AG04449 (cell line): ENCODE data around the gene TRIM45.
"Not testable (repeated sequence)": the region's sequence is repeated elsewhere in the genome, so short reads cannot be mapped to it uniquely, and the experiment has no call there.

ENCODE experiments used
- CTCF ChIA-PET: fragments of 350-600 bp; formaldehyde crosslinking; extraction: SDS; loops from one replicate; lab custom pipeline; 2021; ENCODE audit warnings: antibody characterized with exemption; lab: Yijun Ruan, JAX
- POLR2A ChIA-PET: fragments of 400-600, 350-600 bp; formaldehyde crosslinking; extraction: SDS; loops from one replicate; lab custom pipeline; 2020; ENCODE audit warnings: antibody characterized with exemption, inconsistent platforms; lab: Yijun Ruan, JAX
- DNase-seq: peaks from one replicate; pipeline ENCODE4 v3.0.0-alpha.2; 2010; ENCODE audit warnings: low read depth, low spot score
- H3K4me3 ChIP-seq: 2 replicates; pipeline ENCODE4 v1.5.1; 2011; ENCODE audit warnings: low read depth, mild to moderate bottlenecking, control low read depth, low read length
- TF ChIP-seq, protein P1 (sequence below): IDR thresholded peaks from one replicate; pipeline ENCODE4 v1.5.1; 2011; ENCODE audit warnings: mild to moderate bottlenecking, moderate library complexity, low read length, control low read depth, inconsistent platforms; ENCODE audit not compliant: insufficient read depth; ENCODE audit errors: missing control alignments

Gene TRIM45

GRCh38 chr1:117110774-117111173, 10.8 kb downstream of the TRIM45 start:
- ChIA-PET POLR2A (no interaction called here), CTCF (interaction anchor here (1.2 to 2.5 kb wide), 6 partner anchors 9 to 174 kb away, joined by 4 to 9 read pairs (median 5); no protein-coding TSS in a partner anchor)
- H3K4me3 ChIP-seq: no peak overlapping the region
- TF ChIP-seq, protein P1, sequence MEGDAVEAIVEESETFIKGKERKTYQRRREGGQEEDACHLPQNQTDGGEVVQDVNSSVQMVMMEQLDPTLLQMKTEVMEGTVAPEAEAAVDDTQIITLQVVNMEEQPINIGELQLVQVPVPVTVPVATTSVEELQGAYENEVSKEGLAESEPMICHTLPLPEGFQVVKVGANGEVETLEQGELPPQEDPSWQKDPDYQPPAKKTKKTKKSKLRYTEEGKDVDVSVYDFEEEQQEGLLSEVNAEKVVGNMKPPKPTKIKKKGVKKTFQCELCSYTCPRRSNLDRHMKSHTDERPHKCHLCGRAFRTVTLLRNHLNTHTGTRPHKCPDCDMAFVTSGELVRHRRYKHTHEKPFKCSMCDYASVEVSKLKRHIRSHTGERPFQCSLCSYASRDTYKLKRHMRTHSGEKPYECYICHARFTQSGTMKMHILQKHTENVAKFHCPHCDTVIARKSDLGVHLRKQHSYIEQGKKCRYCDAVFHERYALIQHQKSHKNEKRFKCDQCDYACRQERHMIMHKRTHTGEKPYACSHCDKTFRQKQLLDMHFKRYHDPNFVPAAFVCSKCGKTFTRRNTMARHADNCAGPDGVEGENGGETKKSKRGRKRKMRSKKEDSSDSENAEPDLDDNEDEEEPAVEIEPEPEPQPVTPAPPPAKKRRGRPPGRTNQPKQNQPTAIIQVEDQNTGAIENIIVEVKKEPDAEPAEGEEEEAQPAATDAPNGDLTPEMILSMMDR: no peak
- DNase-seq: no peak

- DNase-seq: no peak
- POLR2A ChIA-PET: no interaction called here
- CTCF ChIA-PET: interaction anchor here (0.9 to 2.5 kb wide), 5 partner anchors 13 to 39 kb away, joined by 4 to 11 read pairs (median 4); no protein-coding TSS in a partner anchor
- H3K4me3 ChIP-seq: no peak overlapping the region
- TF ChIP-seq, protein P1: no peak
Observed at GRCh38 chr1:117107364-117107763, 14.2 kb downstream of the TRIM45 start.

- TF ChIP-seq, protein P1: no peak
- DNase-seq: no peak
- POLR2A ChIA-PET: no interaction called here
- CTCF ChIA-PET: interaction anchor here (0.9 to 2.5 kb wide), 5 partner anchors 12 to 38 kb away, joined by 4 to 11 read pairs (median 4); no protein-coding TSS in a partner anchor
- H3K4me3 ChIP-seq: no peak overlapping the region
Observed at GRCh38 chr1:117106478-117106877, 15.1 kb downstream of the TRIM45 start.

DNA sequence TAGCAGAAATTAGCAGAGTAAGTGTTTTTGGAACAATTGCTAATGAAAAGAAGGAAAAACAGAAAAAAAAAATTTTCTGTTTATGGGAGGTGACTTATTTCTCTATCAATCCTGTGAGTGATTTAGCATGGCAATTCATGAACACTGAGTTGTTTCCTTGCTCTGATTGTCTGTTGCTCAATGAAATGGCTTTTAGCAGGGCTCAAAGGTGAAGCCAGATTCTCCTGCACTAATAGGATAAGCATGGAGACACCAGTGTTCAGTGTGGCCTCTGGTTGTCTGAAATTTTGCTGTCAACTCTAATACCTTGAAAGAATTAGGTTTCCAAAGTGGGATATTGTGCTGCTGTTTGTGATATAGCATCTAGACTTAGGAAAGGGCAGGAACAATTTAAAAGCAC, 15.8 kb downstream of the TRIM45 start:
- TF ChIP-seq, protein P1: no peak
- H3K4me3 ChIP-seq: no peak overlapping the region
- CTCF ChIA-PET: no interaction called here
- no peak for DNase-seq
- POLR2A ChIA-PET: no interaction called here

DNA sequence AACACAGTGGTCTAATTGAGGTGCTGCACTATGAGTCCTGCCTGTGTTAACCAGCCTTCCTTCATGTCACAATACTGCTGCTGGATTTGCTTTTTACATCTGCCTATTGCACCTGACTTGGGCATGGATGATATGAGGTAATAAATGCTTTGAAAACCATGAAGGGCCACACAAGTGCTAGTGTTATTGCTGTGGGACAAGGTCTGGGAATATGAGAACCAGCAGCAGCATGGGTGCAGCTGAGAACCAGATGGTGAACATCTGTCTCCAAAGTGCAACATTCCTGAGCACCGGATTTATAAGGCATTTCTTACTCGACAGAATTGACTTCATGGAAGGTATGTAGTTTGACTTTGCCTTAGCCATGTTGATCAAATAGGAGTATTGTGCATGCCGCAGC, 16.6 kb downstream of the TRIM45 start:
- ChIA-PET POLR2A (no interaction called here), CTCF (interaction anchor here (1.5 kb wide), 1 partner anchor 18 kb away, joined by 5 read pairs; no protein-coding TSS in a partner anchor)
- no peak overlapping the region for H3K4me3 ChIP-seq
- no peak for DNase-seq
- TF ChIP-seq, protein P1: no peak

GRCh38 chr1:117101858-117102257, 19.7 kb downstream of the TRIM45 start:
- H3K4me3 ChIP-seq, POLR2A ChIA-PET, DNase-seq: not testable (repeated sequence)
- CTCF ChIA-PET: interaction anchor here (1.1 to 1.6 kb wide), 4 partner anchors 8 to 27 kb away, joined by 3 to 6 read pairs (median 4); no protein-coding TSS in a partner anchor

DNA sequence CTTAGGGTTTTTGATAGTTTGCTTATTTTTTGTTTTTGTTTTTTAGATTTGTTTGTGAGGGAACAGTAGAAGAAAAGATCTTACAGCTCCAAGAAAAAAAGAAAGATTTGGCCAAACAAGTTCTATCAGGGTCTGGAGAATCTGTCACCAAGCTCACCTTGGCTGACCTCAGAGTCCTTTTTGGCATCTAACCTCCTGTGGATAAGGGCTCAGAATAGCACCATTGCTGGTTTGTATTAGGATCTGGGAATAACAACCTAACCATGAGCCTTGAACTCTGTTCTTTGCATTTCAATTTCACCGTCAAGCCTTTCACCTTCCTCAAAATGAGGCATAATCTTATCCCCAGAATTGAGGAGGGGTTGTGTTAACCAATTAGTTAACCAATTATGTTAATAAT, 20.2 kb downstream of the TRIM45 start:
- no peak for DNase-seq
- TF ChIP-seq, protein P1: no peak
- CTCF ChIA-PET: interaction anchor here (1.1 to 1.6 kb wide), 4 partner anchors 8 to 27 kb away, joined by 3 to 6 read pairs (median 4); no protein-coding TSS in a partner anchor
- POLR2A ChIA-PET: no interaction called here
- H3K4me3 ChIP-seq: no peak overlapping the region
